ENCODE results near the gene NBAS. TPM values are rescaled to one million over a fixed set of nuclear protein-coding genes. Genes with fewer than 3 reads are reported as not detected.

Gene NBAS
- total RNA-seq, 2 experiments from 2014 or later = 24.4 to 28.8 TPM

GRCh38 chr2:15191789-15192188, 369.3 kb downstream of the NBAS start:
- Histone ChIP-seq H3K79me2 (ENCODE audit: insufficient read depth, low read depth, low read length) (no peaks in the 10 kb centered on the region), H3K9me2 (ENCODE audit: insufficient read depth, low read length) (no peaks in the 10 kb centered on the region; the same call in 1 of the 2 replicates), H3K27ac (ENCODE audit: low read depth, low read length, poor library complexity, severe bottlenecking) (no peak overlapping the region), H3K4me2 (ENCODE audit: low read length) (no peak overlapping the region), H3K36me3 (ENCODE audit: insufficient read depth, low read length) (no peaks in the 10 kb centered on the region), H4K20me1 (ENCODE audit: insufficient read depth, low read length) (no peaks in the 10 kb centered on the region), H2AFZ (ENCODE audit: low read length) (no peak overlapping the region), H3K4me1 (ENCODE audit: insufficient read depth, low read length, poor library complexity, severe bottlenecking) (no peaks in the 10 kb centered on the region), H3K4me3 (ENCODE audit: low read depth, low read length, poor library complexity, severe bottlenecking) (no peak overlapping the region), H3K9me3 (ENCODE audit: low read length) (no peaks in the 10 kb centered on the region)
- CTCF ChIA-PET (ENCODE audit: unreplicated experiment) = no interaction called here
- intact Hi-C loops (cut with micrococcal nuclease; ENCODE audit: unreplicated experiment) = no loop called here
- no peak for TF ChIP-seq CTCF (conservative IDR thresholded peaks at IDR 0.05; ENCODE audit: low read length)
- no peak for TF ChIP-seq EZH2phosphoT487 (IDR thresholded peaks at IDR 0.05; ENCODE audit: borderline replicate concordance, low read depth, low read length)
- no peak for DNase-seq (ENCODE audit: low spot score)
- BruUV-seq (replicated peaks) = no TSS peak
- POLR2A ChIA-PET = interaction anchor here (0.6 kb wide), 1 partner anchor 445 kb away, joined by 3 read pairs; no protein-coding TSS in a partner anchor

- no peaks in the 10 kb centered on the region for H3K36me3 ChIP-seq (ENCODE audit: insufficient read depth, low read length)
- H4K20me1 ChIP-seq (ENCODE audit: insufficient read depth, low read length) = no peaks in the 10 kb centered on the region
- no peak for DNase-seq (ENCODE audit: low spot score)
- no peak overlapping the region for H3K4me3 ChIP-seq (ENCODE audit: low read depth, low read length, poor library complexity, severe bottlenecking)
- no peak overlapping the region for H3K4me2 ChIP-seq (ENCODE audit: low read length)
- no peaks in the 10 kb centered on the region for H3K79me2 ChIP-seq (ENCODE audit: insufficient read depth, low read depth, low read length)
- H3K9me3 ChIP-seq (ENCODE audit: low read length) = no peaks in the 10 kb centered on the region
- no peak for TF ChIP-seq EZH2phosphoT487 (IDR thresholded peaks at IDR 0.05; ENCODE audit: borderline replicate concordance, low read depth, low read length)
- peak; percentile 27; the same call in 1 of the 2 replicates for TF ChIP-seq CTCF (conservative IDR thresholded peaks at IDR 0.05; ENCODE audit: low read length)
- no peaks in the 10 kb centered on the region for H3K4me1 ChIP-seq (ENCODE audit: insufficient read depth, low read length, poor library complexity, severe bottlenecking)
- H3K9me2 ChIP-seq (ENCODE audit: insufficient read depth, low read length) = no peaks in the 10 kb centered on the region
- CTCF ChIA-PET (ENCODE audit: unreplicated experiment) = no interaction called here
- H3K27ac ChIP-seq (ENCODE audit: low read depth, low read length, poor library complexity, severe bottlenecking) = no peak overlapping the region
- intact Hi-C loops (cut with micrococcal nuclease; ENCODE audit: unreplicated experiment) = no loop called here
- BruUV-seq (replicated peaks) = no TSS peak
- no peak overlapping the region for H2AFZ ChIP-seq (ENCODE audit: low read length)
- POLR2A ChIA-PET = no interaction called here
These were observed 371.9 kb downstream of the NBAS start for GRCh38 chr2:15189216-15189615.

- Histone ChIP-seq H3K9me3 (ENCODE audit: low read length) (no peaks in the 10 kb centered on the region), H3K27ac (ENCODE audit: low read depth, low read length, poor library complexity, severe bottlenecking) (no peak overlapping the region), H3K36me3 (ENCODE audit: insufficient read depth, low read length) (no peaks in the 10 kb centered on the region), H3K79me2 (ENCODE audit: insufficient read depth, low read depth, low read length) (no peaks in the 10 kb centered on the region), H4K20me1 (ENCODE audit: insufficient read depth, low read length) (no peaks in the 10 kb centered on the region), H3K4me1 (ENCODE audit: insufficient read depth, low read length, poor library complexity, severe bottlenecking) (no peaks in the 10 kb centered on the region), H3K4me2 (ENCODE audit: low read length) (no peak overlapping the region), H3K4me3 (ENCODE audit: low read depth, low read length, poor library complexity, severe bottlenecking) (no peak overlapping the region), H3K9me2 (ENCODE audit: insufficient read depth, low read length) (no peaks in the 10 kb centered on the region), H2AFZ (ENCODE audit: low read length) (no peak overlapping the region)
- BruUV-seq (replicated peaks) = no TSS peak
- ChIA-PET CTCF (ENCODE audit: unreplicated experiment) (no interaction called here), POLR2A (no interaction called here)
- no peak for TF ChIP-seq CTCF (conservative IDR thresholded peaks at IDR 0.05; ENCODE audit: low read length)
- TF ChIP-seq EZH2phosphoT487 (IDR thresholded peaks at IDR 0.05; ENCODE audit: borderline replicate concordance, low read depth, low read length) = no peak
- no peak for DNase-seq (ENCODE audit: low spot score)
- intact Hi-C loops (cut with micrococcal nuclease; ENCODE audit: unreplicated experiment) = no loop called here
These were observed 373.4 kb downstream of the NBAS start for GRCh38 chr2:15187702-15188101.

Data from OCI-LY7 (cell line).